Inflammatory macrophage treated with lipopolysaccharide for 1 hour (primary cell): Measurements from ENCODE around the gene ADI1.
"Not testable (repeated sequence)": the region's sequence is repeated elsewhere in the genome, so short reads cannot be mapped to it uniquely, and the experiment has no call there.

Experiments
- DNase-seq, 2 donors: peaks; one replicate each; pipeline ENCODE4 v3.0.0-alpha.2; 2020 to 2022

ADI1 gene

DNA sequence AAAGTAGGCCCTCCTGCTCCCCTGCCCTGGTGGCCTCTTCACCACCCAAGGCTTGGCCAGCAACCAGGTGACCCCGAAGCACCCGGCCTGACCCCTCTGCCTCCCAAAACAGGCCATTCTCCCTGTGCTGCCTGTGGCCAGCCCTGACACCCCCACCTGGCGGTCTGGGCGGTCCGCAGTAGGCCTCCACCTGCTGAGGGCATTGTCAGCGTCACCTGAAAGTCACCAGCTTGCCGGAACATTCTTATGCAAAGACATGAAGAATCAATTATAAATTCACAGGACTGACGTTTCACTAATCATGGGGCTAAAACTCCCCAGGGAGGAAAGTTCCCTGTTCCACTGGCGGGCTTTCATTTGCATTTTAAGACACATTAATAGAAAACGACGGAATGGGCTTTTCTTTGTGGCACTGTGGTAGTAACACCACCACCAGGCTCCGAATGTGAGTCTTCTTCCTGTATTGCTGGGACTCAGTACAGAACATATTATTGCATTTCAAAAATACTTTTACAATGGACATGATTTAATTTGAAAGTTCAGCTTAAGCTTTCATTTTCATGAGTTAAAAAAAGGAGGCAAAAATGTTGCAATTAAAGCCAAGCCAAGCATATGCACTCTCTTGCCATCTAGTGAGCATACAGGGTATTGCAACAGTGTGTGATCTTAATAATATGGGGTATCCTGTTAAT, 57.4 kb downstream of the ADI1 start:
- peak; percentile 42 to 91 for DNase-seq

DNA sequence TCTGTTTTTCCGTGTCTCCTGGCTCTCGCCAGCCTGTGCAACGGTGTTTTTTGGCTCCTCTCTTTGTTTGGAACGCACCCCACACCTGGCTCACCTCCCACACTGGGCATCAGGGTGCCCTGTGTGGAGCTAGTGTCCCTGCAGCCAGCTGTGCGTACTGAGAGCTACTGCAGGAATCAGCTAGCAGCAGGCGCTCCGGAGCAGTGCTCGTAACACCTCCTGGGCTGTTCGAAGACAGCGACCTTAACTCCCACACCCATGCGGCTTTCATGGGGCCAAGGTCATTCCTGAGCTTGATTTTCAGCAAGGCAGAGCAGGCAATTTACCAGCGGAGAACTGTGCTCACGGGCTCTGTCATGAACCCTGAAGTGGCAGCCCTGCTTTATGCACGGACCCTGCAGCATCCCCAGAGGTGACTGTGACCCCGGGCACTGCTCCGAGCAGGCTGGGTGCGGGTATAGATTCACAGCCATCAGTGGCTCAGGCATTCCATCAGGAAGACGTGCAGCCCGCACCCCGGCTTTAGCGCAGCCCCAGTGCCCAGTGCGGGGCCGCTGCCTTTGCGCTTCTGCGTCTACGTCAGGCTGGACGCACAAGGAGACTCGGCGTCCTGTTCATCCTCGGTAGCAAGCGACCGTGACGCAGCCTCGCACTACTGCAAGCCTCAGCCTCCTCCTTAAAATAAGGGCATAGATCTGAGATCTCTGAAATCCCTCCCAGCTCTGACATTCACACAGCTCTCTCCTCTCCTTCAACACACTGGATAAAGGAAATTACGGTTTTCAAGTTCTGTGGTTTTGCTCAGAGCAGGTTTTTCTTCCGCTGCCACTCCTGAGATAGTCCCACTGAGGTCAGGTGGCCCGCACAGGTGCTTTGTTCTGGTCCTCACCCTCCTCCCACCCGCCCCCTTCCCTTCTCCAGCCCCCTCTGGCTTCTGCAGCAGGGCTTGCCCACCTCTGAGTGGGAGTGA, 58.2 kb downstream of the ADI1 start:
- DNase-seq: no peak

DNA sequence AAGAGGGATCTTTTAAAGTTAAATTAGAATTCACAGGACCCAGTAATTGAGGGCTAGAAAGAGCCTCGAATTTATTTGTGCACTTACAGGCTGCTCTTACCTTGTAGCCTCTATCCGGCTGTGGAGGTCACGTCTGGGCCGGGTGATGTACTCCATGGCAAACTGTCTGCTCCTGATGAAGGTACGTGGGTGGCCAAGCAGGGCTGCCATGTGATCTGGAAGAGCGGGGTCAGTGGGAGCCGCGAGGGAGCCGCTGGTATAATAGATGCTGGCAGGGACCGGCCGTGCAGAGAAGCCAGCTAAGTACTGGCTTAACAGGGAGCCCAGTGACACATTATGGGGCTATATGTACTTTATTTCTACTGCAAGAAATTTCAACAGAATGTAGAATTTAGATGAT, 59.2 kb downstream of the ADI1 start:
- DNase-seq: no peak

DNA sequence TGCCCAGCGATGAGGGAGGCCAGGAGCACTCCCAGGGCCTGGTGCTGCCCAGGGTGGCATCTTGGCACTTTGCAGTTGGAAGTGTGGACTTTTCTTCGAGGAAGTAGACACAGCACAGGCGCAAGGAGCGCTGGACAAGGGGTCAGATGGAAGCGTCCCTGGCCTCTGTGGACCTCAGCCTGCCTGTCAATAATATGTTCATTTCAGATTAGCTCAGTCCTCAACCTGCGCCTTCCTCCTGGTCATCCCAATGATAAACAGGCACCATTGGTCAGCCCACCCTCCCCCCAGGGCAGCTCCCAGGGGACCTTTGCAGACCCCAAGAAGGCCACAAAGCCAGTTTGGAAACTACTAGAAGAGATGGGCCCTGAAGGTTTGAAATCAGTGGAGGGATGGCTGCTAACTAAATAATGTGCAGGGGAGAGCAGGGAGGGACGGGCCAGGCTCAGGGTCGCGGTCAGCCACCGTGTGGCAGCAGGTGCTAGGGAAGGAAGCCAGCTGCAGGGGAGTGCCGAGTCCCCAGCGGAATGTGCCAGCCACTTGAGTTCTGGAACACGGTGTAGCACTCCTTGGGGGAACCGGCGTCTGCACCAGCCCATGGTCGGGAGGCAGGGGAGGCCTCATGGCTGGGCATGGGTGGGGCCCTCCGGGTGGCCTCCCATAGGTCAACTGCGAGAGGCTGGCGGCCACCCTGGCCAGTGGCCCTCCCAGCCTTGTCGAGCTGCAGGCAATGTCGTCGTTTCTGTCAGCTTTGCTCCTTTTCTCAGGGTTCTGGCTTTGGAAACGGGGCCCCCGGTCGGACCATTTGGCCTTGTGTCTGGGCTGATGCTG, 59.9 kb downstream of the ADI1 start:
- no peak for DNase-seq

DNA sequence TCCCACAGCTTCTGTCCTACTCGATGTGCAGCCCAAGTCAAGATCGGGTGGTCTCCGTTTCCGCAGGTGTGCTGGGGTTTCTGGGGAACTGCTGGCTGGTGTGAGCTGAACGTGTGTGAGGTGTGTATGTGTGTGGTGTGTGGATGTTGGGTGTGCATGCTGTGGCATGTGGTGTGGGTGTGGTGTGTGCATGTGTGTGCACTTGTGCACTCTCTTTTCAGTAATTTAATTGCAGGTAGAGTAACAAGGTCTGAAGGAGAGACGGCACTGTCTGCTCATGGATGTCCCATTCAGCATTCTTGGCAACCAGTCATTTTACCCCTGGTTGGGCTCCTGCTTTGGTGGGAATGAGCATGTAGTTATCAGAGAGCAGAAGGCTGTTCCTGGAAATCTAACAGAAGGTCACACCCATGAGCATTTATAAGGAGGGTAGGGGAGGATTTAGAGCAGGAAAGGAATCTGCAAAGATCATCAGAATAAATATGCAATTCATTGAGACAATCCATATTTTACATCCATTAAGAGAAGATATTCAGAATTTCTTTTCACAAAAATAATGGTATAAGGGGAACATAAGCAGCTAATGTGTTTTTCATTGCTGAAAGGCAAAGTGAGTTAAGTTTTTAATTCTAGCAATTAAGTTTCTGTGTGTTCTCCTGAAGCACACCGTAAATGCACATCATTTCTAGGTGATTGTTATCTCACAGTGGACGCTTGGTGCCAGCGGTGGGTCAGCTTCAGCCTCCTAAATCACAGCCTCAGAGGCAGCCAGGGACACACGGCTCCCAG, 60.7 kb downstream of the ADI1 start:
- DNase-seq: no peak

DNA sequence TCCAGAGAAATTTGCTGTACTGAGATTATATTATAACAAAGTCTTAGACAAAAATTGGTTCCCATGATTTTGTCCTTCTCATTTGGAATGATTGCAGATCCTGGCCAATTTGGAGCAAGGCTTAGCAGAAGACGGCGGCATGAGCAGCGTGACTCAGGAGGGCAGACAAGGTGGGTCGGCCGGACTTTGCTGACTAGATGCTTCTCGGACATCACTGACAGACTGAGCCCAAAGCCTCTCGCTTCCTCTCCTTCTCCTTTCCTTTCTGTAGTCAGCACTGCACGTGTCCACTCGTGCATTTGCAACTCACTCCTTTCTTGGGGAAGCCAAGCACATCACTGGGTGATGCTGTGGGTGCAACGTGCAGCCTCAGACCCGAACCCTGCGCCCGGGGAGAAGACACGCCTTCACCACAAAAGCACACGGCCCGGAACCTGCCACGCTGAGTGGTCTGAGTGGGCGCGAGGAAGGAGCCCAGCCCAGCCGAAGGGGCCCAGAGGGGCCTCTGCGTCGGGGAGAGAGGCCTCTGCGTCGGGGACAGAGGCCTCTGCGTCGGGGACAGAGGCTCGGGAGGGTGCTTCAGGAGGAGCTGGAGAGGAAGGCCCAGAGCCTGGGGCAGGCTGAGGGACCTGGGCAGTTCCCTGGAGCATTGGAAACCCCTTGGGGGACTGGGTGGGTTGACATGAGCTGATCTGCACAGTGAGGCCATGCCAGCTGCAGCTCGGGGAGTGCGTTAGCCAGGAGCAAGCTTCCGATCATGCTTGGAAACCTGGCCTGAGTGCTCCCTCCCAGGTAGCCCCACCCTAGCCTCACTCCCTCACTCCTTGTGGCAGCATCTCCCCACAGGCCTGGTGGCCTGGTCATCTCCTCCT, 61.6 kb downstream of the ADI1 start:
- no peak for DNase-seq

DNA sequence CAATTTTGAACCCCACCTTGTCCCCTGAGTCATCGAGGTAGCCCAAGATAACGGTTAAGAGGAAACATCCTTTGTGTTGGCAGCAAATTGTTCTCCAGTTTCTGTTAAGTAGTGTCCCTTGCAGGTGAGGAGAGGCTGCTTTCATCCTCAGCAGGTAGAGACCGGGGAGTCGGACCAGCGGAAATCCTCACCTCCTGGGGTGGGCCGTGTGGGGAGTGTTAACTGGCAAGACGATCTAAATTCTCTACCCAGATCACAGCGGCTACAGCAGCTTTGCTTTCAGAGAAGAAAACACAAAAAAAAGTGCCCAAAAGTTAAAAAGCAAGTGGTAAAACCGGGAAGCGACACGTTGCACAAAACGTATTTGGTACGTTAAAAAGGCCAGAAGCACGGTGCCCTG, 63.2 kb downstream of the ADI1 start:
- DNase-seq: no peak

DNA sequence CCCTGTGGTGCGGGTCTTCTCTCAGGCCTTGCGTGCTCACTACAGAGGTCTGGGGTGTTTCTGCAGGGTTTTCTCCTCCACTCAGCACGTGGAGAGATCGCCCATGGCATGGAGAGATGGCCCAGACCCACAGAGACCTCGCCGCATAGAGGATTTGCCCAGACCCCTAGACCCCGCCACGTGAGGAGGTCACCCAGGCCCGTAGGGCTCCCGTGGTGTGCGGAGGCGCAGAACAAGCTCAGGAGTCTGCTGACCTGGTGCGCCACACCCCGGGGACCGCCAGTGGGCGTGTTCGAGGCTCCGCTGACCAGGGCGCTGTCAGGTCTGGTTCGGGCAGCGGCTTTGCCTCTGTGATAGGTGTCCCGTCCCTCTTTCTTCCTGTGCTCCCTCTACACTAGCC, 64.5 kb downstream of the ADI1 start:
- DNase-seq: no peak

DNA sequence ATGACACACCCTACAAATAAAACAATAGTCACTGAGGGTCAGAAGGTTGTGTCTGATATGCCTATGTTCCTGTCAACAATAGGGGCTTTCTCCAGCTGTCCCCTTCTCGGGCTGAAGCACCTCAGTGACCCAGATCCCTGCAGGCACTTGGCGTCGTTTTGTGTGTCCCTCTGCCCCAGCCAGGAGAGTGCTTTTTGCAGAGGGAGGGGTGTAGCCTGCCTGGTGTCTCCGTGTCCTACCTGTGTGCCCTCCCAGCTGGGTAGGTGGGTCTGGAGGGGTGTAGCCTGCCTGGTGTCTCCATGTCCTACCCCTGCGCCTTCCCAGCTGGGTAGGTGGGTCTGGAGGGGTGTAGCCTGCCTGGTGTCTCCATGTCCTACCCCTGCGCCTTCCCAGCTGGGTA, 65.3 kb downstream of the ADI1 start:
- DNase-seq: not testable (repeated sequence)

DNA sequence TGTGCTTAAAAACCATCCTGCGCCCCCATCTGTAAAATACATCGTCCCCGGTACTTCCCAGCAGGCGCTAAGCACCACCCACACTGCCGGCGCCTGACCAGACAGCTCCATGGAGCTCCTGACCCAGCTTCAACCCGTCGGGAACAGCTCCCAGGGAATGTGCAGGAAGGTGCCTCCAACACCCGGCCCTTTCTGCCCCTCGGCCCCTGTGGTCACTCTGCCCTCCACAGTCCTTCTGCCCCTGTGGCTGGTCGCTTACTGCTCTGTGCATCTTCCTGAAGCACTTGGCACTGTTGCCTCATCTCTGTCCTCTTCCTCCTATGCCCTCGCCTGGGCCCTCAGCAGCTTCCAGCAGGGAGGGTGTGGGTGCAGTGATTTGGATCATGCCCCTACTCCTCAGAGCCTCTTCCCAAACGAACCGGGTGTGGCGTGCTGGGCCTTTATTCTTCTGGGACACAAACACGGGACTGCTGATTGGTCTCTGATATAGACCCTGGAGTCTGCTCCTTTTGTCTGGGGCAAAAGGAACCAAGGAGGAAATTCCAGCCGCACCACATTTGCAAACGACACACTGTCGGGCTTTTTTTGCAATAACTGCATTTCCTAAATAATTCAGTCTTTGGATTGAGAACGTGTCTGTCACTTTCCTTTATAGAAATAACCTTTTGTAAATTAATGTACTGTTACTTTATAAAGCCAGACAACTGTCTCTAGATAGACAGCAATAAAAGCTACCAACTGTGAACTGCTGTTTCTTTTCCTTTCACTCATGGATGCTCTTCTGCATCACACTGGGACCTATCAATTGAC, 65.9 kb downstream of the ADI1 start:
- no peak for DNase-seq

DNA sequence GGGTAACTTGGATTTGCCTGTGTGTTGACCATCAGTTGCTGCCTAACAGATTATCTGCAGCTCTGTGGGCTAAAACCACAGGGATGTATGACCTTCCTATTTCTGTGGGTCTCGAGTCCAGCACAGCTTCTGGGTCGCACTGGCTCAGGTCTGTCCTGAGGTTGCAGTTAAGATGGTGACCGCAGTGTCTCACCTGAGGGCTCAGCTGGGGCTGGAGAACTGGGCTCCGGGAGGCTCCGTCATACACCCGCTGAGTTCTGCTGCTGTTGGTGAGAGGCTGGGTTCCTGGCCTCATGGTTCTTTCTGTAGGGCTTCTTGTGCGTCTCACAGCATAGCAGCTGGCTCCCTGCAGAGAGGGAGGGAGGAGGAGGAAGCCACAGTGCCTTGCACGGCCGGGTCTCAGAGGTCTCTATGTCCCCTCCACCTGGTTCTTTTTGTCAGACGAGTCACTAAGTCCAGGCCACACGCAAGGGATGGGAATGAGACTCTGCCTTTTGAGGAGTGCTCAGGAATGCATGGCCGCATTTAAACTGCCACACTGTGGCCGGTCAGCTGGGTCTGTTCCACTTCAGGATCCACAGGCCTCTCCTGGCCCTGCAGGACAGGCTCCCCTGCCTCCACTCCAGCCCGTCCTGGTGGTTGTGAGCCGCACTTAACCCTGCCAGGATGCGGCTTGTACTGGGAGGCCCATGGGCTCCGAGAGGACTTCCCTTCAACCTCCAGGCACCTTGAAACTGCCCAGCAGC, 67.2 kb downstream of the ADI1 start:
- DNase-seq: no peak

DNA sequence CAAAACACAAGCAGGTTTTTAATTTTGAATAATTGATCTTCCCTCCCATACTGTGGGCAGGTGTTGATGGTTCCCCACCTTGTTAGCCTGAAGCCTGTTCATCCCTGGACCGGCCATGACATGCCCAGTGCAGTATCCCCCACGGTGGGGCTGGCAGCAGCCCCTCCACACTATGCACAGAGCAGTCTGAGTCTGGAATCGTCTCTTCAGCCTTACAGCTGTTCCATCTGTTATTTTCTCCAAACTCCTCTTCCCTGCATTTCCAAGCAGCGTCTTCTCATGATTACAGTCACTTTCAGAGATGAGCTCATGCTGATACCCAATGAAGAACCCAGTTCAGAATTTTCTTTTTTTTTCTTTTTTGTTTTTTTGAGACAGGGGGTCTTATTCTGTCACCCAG, 68.2 kb downstream of the ADI1 start:
- no peak for DNase-seq

DNA sequence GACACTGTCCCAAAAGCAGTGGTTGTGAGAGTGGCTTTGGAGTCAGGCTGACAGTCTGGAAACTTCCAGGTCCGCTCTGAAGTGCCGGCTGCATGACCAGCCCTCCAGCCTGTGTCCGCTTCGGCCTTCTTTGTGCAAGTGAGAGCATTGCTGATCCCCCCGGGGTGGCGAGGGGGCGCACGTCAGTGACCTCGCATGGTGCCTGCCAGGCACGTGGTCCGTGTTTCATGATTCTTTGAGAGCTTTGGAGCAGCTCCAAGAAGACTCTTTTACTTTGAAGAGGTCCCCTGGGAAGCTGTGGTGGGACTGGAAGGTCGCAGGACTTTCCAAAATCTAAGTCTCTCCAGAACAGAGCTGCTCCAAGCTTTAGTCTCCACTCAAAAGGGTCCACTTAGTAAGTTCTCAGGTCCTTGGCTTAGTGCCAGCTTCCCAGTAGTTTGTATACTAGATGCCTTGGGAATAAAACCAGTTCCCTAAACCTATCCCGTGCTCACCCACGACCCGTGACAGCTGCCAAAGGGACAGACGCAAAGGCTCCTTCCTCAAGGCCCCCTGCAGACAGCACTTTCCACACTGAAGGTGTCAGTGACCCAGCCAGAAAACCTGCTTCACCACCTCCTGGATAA, 68.8 kb downstream of the ADI1 start:
- DNase-seq: no peak

DNA sequence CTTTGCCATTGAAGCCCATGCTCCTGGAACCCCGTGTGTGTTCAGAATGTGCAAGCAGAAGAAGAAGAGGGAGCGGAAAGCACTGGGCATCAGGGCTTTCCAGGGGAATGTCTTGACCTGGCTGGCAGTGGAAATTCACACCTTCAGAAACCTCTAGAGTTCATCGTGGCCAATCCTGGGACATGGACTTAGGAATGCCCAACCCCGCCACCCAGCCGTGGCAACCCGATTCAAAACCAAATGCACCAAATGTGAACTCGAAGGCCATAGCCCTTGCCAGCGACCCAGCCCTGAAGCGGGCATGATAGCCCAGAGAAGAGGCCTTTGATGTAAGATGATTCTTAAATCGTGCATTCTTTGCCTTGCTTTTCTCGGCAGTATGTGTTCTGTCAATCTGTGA, 69.4 kb downstream of the ADI1 start:
- DNase-seq: no peak

DNA sequence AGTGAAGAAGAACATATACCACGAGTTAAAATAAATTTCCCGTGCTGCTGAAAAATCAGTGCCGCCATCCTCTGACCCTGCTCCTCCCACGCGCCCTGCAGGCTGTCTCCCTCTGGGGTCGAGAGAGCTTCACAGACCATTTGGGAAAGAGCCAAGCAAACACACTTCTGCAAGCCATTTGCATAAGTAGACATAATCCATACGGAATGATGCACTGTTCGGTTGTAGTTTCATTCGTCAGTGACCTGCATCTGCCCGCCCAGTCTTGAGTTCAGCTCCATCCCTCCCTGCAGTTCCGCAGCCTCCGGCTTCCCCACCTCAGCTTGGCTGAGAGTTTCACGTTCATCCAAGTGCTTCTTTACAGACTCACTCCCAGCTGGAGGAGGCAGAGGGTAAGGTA, 70.2 kb downstream of the ADI1 start:
- no peak for DNase-seq

DNA sequence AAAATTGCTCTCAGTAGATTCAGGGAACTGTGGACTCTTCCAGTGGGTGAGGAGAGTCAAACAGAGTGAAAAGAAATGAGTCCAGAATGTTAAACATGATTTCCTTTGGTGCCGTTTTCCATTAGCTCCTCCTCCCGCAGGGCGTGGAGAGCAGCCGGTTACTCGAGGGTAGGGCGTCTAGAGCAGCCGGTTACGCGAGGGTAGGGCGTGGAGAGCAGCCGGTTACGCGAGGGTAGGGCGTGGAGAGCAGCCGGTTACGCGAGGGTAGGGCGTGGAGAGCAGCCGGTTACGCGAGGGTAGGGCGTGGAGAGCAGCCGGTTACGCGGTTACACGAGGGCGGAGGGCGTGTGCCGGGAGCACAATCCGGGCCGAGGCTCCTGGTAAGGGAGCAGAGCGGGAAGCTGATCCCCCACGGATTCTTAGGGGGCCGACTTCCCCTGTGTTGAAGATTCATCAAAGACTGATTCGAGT, 70.9 kb downstream of the ADI1 start:
- DNase-seq: not testable (repeated sequence)

DNA sequence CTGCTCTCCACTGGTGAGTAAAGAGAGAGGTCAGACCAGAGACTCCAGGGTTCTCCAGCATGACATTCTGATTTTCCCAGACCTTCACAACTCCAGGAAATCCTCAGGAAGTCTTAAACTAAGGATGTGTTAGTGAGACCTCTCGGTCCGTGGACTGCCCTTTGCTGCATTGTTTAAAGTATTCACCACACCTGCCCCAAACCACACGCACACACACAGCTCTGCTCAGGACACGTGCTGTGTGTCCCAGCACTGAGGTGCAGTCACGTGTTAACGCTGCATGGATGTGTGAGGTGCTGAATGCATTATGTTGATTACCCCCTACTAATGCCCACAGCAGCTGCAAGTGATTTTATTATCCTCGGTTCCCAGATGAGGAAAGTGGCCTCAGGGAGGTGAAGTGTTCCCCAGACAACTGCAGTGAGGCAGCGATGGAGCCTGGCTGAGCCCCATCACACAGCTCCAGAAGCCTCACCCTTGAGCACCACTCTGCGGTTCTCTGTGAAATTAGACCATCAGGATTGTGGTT, 71.5 kb downstream of the ADI1 start:
- DNase-seq: no peak
